ENCODE results near the gene TCF23.

- TF ChIP-seq TAF1 (IDR thresholded peaks at IDR 0.05; ENCODE audit: low read depth, low read length), result no peak
- no peak for TF ChIP-seq POLR2A (IDR thresholded peaks at IDR 0.05; ENCODE audit: low read depth, low read length)
- no peak for TF ChIP-seq POLR2AphosphoS5 (IDR thresholded peaks at IDR 0.05; ENCODE audit: low read depth, low read length)
- no peak for TF ChIP-seq SPI1 (IDR thresholded peaks at IDR 0.05; ENCODE audit: low read depth, low read length)
- TF ChIP-seq PAX5 (IDR thresholded peaks at IDR 0.05; ENCODE audit: insufficient read depth, low read length, severe bottlenecking), result no peak
- no peak for TF ChIP-seq POU2F2 (IDR thresholded peaks at IDR 0.05; ENCODE audit: low read depth, low read length)
These were observed 3.1 kb upstream of the TCF23 start for GRCh38 chr2:27145682-27146081.

Data from GM12891 (cell line).